Mesendoderm (in vitro differentiated cells): ENCODE data around the gene OLFML1.

Experiments used
- DNase-seq: peaks from one replicate; pipeline ENCODE4 v3.0.0; 2013
- H2AK5ac ChIP-seq: 2 replicates; pipeline ENCODE4 v1.6.1; 2013; ENCODE audit warnings: low read length, inconsistent platforms
- H2BK120ac ChIP-seq: 2 replicates; pipeline ENCODE4 v1.6.1; 2013; ENCODE audit warnings: low read depth, mild to moderate bottlenecking, low read length, moderate library complexity, mixed read lengths
- H2BK15ac ChIP-seq: replicated peaks from 2 replicates; pipeline ENCODE4 v1.6.1; 2013; ENCODE audit warnings: low read depth, mild to moderate bottlenecking, moderate library complexity
- H2BK5ac ChIP-seq: 2 replicates; pipeline ENCODE4 v1.6.1; 2013; ENCODE audit warnings: low read length, inconsistent platforms
- H3K18ac ChIP-seq: 2 replicates; pipeline ENCODE4 v1.6.1; 2013; ENCODE audit warnings: mild to moderate bottlenecking, low read length, mixed read lengths
- H3K23ac ChIP-seq: one replicate; pipeline ENCODE4 v1.6.1; 2013; ENCODE audit warnings: low read length
- H3K27ac ChIP-seq: 2 replicates; pipeline ENCODE4 v1.5.1; 2013; ENCODE audit warnings: low read depth, mild to moderate bottlenecking, inconsistent platforms, low read length, moderate library complexity
- H3K27me3 ChIP-seq: 2 replicates; pipeline ENCODE4 v1.6.1; 2013; ENCODE audit warnings: low read length, control low read depth, mild to moderate bottlenecking, inconsistent platforms; ENCODE audit not compliant: insufficient read depth, poor library complexity
- H3K36me3 ChIP-seq: 2 replicates; pipeline ENCODE4 v1.6.1; 2013; ENCODE audit warnings: low read length, inconsistent platforms; ENCODE audit not compliant: control insufficient read depth, insufficient read depth
- H3K4ac ChIP-seq: one replicate; pipeline ENCODE4 v1.6.1; 2013; ENCODE audit warnings: low read depth, mild to moderate bottlenecking, low read length, moderate library complexity
- H3K4me1 ChIP-seq: 2 replicates; pipeline ENCODE4 v1.6.1; 2013; ENCODE audit warnings: low read depth, low read length, inconsistent platforms; ENCODE audit not compliant: control insufficient read depth
- H3K4me2 ChIP-seq: 2 replicates; pipeline ENCODE4 v1.6.1; 2013; ENCODE audit warnings: low read length
- H3K4me3 ChIP-seq: 2 replicates; pipeline ENCODE4 v1.5.1; 2013; ENCODE audit warnings: mild to moderate bottlenecking, low read length
- H3K56ac ChIP-seq: one replicate; pipeline ENCODE4 v1.6.1; 2013; ENCODE audit warnings: low read length
- H3K79me1 ChIP-seq: 2 replicates; pipeline ENCODE4 v1.6.1; 2013; ENCODE audit warnings: low read length, inconsistent platforms
- H3K79me2 ChIP-seq: 2 replicates; pipeline ENCODE4 v1.6.1; 2013; ENCODE audit warnings: mild to moderate bottlenecking, low read length; ENCODE audit not compliant: control insufficient read depth, insufficient read depth
- H3K9ac ChIP-seq: 2 replicates; pipeline ENCODE4 v1.6.1; 2013; ENCODE audit warnings: low read length, inconsistent platforms
- H4K5ac ChIP-seq: one replicate; pipeline ENCODE4 v1.6.1; 2013; ENCODE audit warnings: low read length
- H4K8ac ChIP-seq: one replicate; pipeline ENCODE4 v1.6.1; 2013; ENCODE audit warnings: low read depth, mild to moderate bottlenecking, control low read depth, low read length, moderate library complexity
- WGBS: extraction: QIAGEN DNeasy Blood & Tissue Kit; methylation state at CpG from one replicate; pipeline ENCODE4 v1.1.7; 2013; ENCODE audit warnings: low lambda C conversion rate, missing lambda C conversion rate; ENCODE audit not compliant: insufficient coverage; ENCODE audit errors: extremely low coverage; 5-methylcytosine and 5-hydroxymethylcytosine counted together

The OLFML1 gene

GRCh38 chr11:7530013-7530640, 44.8 kb downstream of the OLFML1 start:
- H2BK5ac ChIP-seq: no peak overlapping the region

DNA sequence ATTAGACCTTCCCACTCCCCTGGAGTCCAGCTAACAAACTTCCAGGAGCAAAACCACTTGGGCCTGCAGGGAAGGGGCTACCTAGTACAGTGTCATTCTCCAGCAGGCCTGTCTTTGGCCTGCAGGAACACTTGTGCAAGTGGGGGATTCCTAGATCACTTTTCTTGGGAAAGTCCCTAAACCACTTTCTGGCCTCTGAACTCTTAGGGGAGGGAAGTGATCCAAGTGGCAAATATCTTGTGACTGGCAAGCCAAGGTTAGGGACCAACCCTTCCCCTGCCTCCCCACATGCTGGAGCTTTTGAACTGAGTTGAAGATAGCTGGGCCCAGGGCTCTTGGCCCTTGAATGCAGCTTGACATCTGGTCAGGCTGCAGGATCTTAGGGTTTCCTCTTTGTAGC, 45.7 kb downstream of the OLFML1 start:
- Histone ChIP-seq H3K4ac (no peak overlapping the region), H2BK5ac (no peak overlapping the region), H3K36me3 (no peaks in the 10 kb centered on the region), H3K4me3 (no peak overlapping the region), H3K79me2 (no peaks in the 10 kb centered on the region), H3K56ac (no peak overlapping the region), H3K79me1 (no peaks in the 10 kb centered on the region), H3K23ac (no peak overlapping the region), H4K8ac (no peak overlapping the region), H4K5ac (no peak overlapping the region), H3K4me2 (no peak overlapping the region), H3K18ac (no peak overlapping the region), H3K4me1 (no peaks in the 10 kb centered on the region), H3K27ac (no peak overlapping the region), H2BK120ac (no peak overlapping the region), H2BK15ac (no peak overlapping the region), H2AK5ac (no peak overlapping the region), H3K27me3 (no peaks in the 10 kb centered on the region), H3K9ac (no peak overlapping the region)
- no peak for DNase-seq

More at GRCh38 chr11:7530013-7530640, 44.8 kb downstream of the OLFML1 start:
- no peak overlapping the region for H3K56ac ChIP-seq
- H3K27ac ChIP-seq: no peak overlapping the region
- no peaks in the 10 kb centered on the region for H3K79me2 ChIP-seq
- no peak overlapping the region for H3K4me3 ChIP-seq
- H2AK5ac ChIP-seq: no peak overlapping the region
- no peak overlapping the region for H4K8ac ChIP-seq
- H3K79me1 ChIP-seq: no peaks in the 10 kb centered on the region
- no peaks in the 10 kb centered on the region for H3K4me1 ChIP-seq
- no peak overlapping the region for H3K4me2 ChIP-seq
- no peaks in the 10 kb centered on the region for H3K36me3 ChIP-seq
- H2BK120ac ChIP-seq: no peak overlapping the region
- H3K18ac ChIP-seq: no peak overlapping the region
- H4K5ac ChIP-seq: no peak overlapping the region
- DNase-seq: no peak
- WGBS: no CpG with 5 or more reads among the region's 1 CpG
- H2BK15ac ChIP-seq: no peak overlapping the region
- H3K9ac ChIP-seq: no peak overlapping the region
- H3K27me3 ChIP-seq: no peaks in the 10 kb centered on the region
- H3K4ac ChIP-seq: no peak overlapping the region
- no peak overlapping the region for H3K23ac ChIP-seq

GRCh38 chr11:7532405-7533145, 47.3 kb downstream of the OLFML1 start:
- Histone ChIP-seq H3K4me3 (no peak overlapping the region), H2BK5ac (no peak overlapping the region), H3K79me1 (no peaks in the 10 kb centered on the region), H3K4me2 (no peak overlapping the region), H3K18ac (no peak overlapping the region), H3K56ac (no peak overlapping the region), H3K4me1 (no peaks in the 10 kb centered on the region), H4K5ac (no peak overlapping the region), H2AK5ac (no peak overlapping the region), H3K23ac (no peak overlapping the region), H4K8ac (no peak overlapping the region), H3K27ac (no peak overlapping the region), H3K9ac (no peak overlapping the region), H3K79me2 (no peaks in the 10 kb centered on the region), H3K4ac (no peak overlapping the region), H3K36me3 (no peaks in the 10 kb centered on the region), H2BK120ac (no peak overlapping the region), H3K27me3 (no peaks in the 10 kb centered on the region), H2BK15ac (no peak overlapping the region)
- WGBS: no CpG with 5 or more reads among the region's 8 CpGs
- no peak for DNase-seq

- H3K27me3 ChIP-seq: no peaks in the 10 kb centered on the region
- no peak overlapping the region for H3K27ac ChIP-seq
- no peak overlapping the region for H3K4me3 ChIP-seq
- no peak overlapping the region for H4K5ac ChIP-seq
- H3K18ac ChIP-seq: no peak overlapping the region
- H2BK15ac ChIP-seq: no peak overlapping the region
- no peaks in the 10 kb centered on the region for H3K36me3 ChIP-seq
- H3K4me2 ChIP-seq: no peak overlapping the region
- no peak overlapping the region for H3K9ac ChIP-seq
- no peak overlapping the region for H3K56ac ChIP-seq
- no peak overlapping the region for H2BK120ac ChIP-seq
- no peak for DNase-seq
- no peak overlapping the region for H2AK5ac ChIP-seq
- no peaks in the 10 kb centered on the region for H3K79me2 ChIP-seq
- no peak overlapping the region for H4K8ac ChIP-seq
- no peak overlapping the region for H3K23ac ChIP-seq
- H2BK5ac ChIP-seq: no peak overlapping the region
- no peak overlapping the region for H3K4ac ChIP-seq
- no peaks in the 10 kb centered on the region for H3K4me1 ChIP-seq
- no peaks in the 10 kb centered on the region for H3K79me1 ChIP-seq
- no CpG with 5 or more reads among the region's 8 CpGs for WGBS
Observed at GRCh38 chr11:7533199-7534041, 48.1 kb downstream of the OLFML1 start.

GRCh38 chr11:7534042-7534378, 48.7 kb downstream of the OLFML1 start:
- Histone ChIP-seq H3K18ac (no peak overlapping the region), H4K8ac (no peak overlapping the region), H3K4me3 (no peak overlapping the region), H3K36me3 (no peaks in the 10 kb centered on the region), H3K27me3 (no peaks in the 10 kb centered on the region), H3K9ac (no peak overlapping the region), H2BK120ac (no peak overlapping the region), H3K4me2 (no peak overlapping the region), H3K79me1 (no peaks in the 10 kb centered on the region), H2BK15ac (no peak overlapping the region), H3K4me1 (no peaks in the 10 kb centered on the region), H3K79me2 (no peaks in the 10 kb centered on the region), H4K5ac (no peak overlapping the region), H3K4ac (no peak overlapping the region), H2BK5ac (no peak overlapping the region), H3K56ac (no peak overlapping the region), H3K23ac (no peak overlapping the region), H3K27ac (no peak overlapping the region), H2AK5ac (no peak overlapping the region)
- no peak for DNase-seq
